ENCODE results near the gene TUBGCP3. TPM values are rescaled to one million over a fixed set of nuclear protein-coding genes. Genes with fewer than 3 reads are reported as not detected.

TUBGCP3 gene
- total RNA-seq, 1 experiment from 2014 or later, result 37.3 TPM

GRCh38 chr13:112567161-112567862, 20.6 kb downstream of the TUBGCP3 start:
- H3K79me2 ChIP-seq (ENCODE audit: insufficient read depth, low read length), result peaks cover 3% of the 10 kb centered on the region; the same call in 1 of the 2 replicates
- H3K27ac ChIP-seq (ENCODE audit: insufficient read length, low read depth, low read length), result no peak overlapping the region
- H3K4ac ChIP-seq (ENCODE audit: low read depth, low read length), result no peak overlapping the region
- H2BK12ac ChIP-seq (ENCODE audit: insufficient read length, low read depth, low read length), result no peak overlapping the region
- H3K18ac ChIP-seq (ENCODE audit: insufficient read length, low read depth, low read length), result no peak overlapping the region
- H2BK5ac ChIP-seq (ENCODE audit: insufficient read length, low read length), result no peak overlapping the region
- no peak overlapping the region for H3K23ac ChIP-seq (ENCODE audit: insufficient read length, low read depth, low read length)
- TF ChIP-seq CTCF (conservative IDR thresholded peaks at IDR 0.05), result no peak
- H3K27me3 Mint-ChIP-seq (ENCODE audit: low read depth), result no peaks in the 10 kb centered on the region
- no peak overlapping the region for H2BK20ac ChIP-seq (ENCODE audit: low read depth, low read length, poor library complexity, severe bottlenecking)
- H2AFZ ChIP-seq (ENCODE audit: low read length), result no peak overlapping the region
- H3T11ph ChIP-seq (ENCODE audit: low read length), result no peak overlapping the region
- no peaks in the 10 kb centered on the region for H3K4me1 ChIP-seq (ENCODE audit: insufficient read depth, low read length)
- H4K91ac ChIP-seq (ENCODE audit: insufficient read length, low read depth, low read length), result no peak overlapping the region
- no peak overlapping the region for H3K9ac ChIP-seq (ENCODE audit: extremely low read depth, insufficient read length, low read length)
- no peaks in the 10 kb centered on the region for H3K9me3 ChIP-seq (ENCODE audit: control insufficient read depth, low read depth, low read length)
- H3K36me3 Mint-ChIP-seq (ENCODE audit: insufficient read depth in 1 of 3, low read depth in 3 of 3), result peaks cover 3 to 45% (median 32%) of the 10 kb centered on the region in 3 experiments; a peak in 6 of 7 replicates
- DNase-seq, result no peak
- no peaks in the 10 kb centered on the region for H4K20me1 ChIP-seq (ENCODE audit: control insufficient read depth, insufficient read depth, insufficient read length)
- H3K79me1 ChIP-seq (ENCODE audit: insufficient read depth, low read depth, low read length, poor library complexity, severe bottlenecking), result no peaks in the 10 kb centered on the region
- H3K14ac ChIP-seq (ENCODE audit: insufficient read depth, low read length), result no peak overlapping the region
- H3K56ac ChIP-seq (ENCODE audit: insufficient read length, low read depth, low read length), result no peak overlapping the region
- no peaks in the 10 kb centered on the region for H3K27me3 ChIP-seq (ENCODE audit: insufficient read depth, low read length)
- no peak overlapping the region for H2AK5ac ChIP-seq (ENCODE audit: insufficient read length, low read length)
- no peak overlapping the region for H2BK15ac ChIP-seq (ENCODE audit: low read depth, low read length)
- H3K23me2 ChIP-seq (ENCODE audit: insufficient read length, low read depth, low read length, poor library complexity, severe bottlenecking), result no peaks in the 10 kb centered on the region
- no CpG with 5 or more reads among the region's 5 CpGs for WGBS (ENCODE audit: extremely low coverage, insufficient read length, low lambda C conversion rate)
- peaks cover under 1 to 2% of the 10 kb centered on the region in 2 experiments; a peak in 1 of 4 replicates for H3K4me1 Mint-ChIP-seq
- no peak overlapping the region for H4K5ac ChIP-seq (ENCODE audit: insufficient read length, low read depth, low read length)
- no peak overlapping the region for H2BK120ac ChIP-seq (ENCODE audit: low read depth, low read length, poor library complexity, severe bottlenecking)
- H3K4me2 ChIP-seq (ENCODE audit: insufficient read depth, insufficient read length, low read length), result no peak overlapping the region
- 0 out of 7 replicates have a peak overlapping the region, but pooled peaks of 1 of the 3 experiments have one; percentile 44 for H3K27ac Mint-ChIP-seq
- H3K4me3 Mint-ChIP-seq, result no peak overlapping the region
- no peaks in the 10 kb centered on the region for H3K9me3 Mint-ChIP-seq
- no peak overlapping the region for H4K8ac ChIP-seq (replicated peaks; ENCODE audit: insufficient read length, low read depth, low read length)

Data from H9 (cell line).